NK-92 treated with Interleukin-12 subunit alpha and Interleukin-12 subunit beta, amount 100 ng/mL, for 24 hours (cell line): ENCODE measurements around the gene TFDP1.

Experiments used
- DNase-seq: peaks from one replicate; lab custom pipeline; 2025; lab: John Stamatoyannopoulos, UW

Gene TFDP1

GRCh38 chr13:113666951-113667701 lies 82.6 kb downstream of the TFDP1 start, which contains the start of gene GRK1:
Gene GRK1 (plus strand): TSS chr13:113667219. CDS start chr13:113667387, 168 bp downstream.
- no peak for DNase-seq

GRCh38 chr13:113667771-113668490 lies 83.4 kb downstream of the TFDP1 start:
- DNase-seq: no peak

- no peak for DNase-seq
These were observed 84.0 kb downstream of the TFDP1 start for GRCh38 chr13:113668491-113668971.

DNA sequence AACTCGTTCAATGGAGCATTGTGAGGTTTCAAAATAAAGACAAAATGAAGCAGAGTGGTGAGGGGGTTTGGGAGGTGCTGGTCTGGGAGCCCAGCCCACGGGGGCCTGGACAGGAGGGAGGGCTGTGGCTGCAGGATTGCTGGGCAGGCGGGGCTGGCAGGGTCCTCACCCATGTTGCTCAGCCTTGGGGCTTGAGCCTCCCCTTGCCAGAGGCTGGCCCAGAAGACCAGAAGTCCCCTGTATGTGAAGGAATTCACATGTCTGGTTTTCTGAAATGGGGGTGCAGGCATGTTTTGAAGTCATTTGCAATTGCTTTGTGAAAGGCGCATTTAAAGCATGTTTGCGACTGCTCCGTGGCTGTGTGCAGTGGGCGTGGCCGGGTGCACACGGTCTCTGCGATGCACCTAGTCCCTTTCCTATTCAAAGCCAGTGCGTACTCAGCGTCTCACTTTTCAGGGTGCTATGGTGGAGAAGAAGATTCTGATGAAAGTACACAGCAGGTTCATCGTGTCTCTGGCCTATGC lies 84.7 kb downstream of the TFDP1 start:
- DNase-seq: no peak

DNA sequence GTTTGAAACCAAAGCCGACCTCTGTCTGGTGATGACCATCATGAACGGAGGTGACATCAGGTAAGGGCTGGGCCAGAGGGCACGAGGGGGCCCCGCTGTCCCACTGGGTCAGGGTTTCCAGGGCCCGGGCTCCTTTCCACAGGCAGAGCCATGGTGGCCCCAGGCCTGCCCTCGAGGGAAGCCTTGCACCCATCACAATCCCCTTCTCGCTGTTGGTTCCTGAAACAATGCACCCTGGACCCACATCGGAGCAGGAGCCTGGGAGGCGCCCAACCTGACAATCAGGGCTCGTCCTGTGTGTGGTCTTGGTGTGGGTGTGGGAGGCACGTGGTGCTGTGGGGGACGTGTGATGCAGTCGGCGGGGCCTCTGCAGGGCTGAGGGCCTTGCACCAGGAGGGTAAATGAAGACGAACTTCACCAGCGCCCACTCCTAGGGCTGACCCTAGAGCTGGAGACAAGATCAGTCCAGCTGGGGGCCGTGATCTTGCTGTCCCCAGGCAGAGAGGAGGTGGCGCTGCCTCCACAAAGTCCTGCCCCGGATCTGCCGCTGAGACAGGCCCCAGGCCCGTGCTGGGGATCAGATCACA lies 85.3 kb downstream of the TFDP1 start:
- DNase-seq: no peak

DNA sequence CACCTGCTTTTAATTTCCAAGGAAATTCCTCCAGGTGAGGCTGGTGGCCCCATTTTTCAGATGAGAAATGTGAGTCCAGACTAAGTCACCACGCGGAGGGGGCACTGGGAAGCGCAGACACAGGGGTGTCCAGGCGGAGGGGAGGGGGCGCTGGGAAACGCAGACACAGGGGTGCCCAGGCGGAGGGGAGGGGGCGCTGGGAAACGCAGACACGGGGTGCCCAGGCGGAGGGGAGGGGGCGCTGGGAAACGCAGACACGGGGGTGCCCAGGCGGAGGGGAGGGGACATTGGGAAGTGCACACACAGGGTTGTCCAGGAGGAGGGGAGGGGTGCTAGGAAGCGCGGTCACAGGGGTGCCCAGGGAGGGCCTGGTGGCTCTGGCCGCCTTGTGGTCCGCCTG lies 86.0 kb downstream of the TFDP1 start:
- DNase-seq: no peak

DNA sequence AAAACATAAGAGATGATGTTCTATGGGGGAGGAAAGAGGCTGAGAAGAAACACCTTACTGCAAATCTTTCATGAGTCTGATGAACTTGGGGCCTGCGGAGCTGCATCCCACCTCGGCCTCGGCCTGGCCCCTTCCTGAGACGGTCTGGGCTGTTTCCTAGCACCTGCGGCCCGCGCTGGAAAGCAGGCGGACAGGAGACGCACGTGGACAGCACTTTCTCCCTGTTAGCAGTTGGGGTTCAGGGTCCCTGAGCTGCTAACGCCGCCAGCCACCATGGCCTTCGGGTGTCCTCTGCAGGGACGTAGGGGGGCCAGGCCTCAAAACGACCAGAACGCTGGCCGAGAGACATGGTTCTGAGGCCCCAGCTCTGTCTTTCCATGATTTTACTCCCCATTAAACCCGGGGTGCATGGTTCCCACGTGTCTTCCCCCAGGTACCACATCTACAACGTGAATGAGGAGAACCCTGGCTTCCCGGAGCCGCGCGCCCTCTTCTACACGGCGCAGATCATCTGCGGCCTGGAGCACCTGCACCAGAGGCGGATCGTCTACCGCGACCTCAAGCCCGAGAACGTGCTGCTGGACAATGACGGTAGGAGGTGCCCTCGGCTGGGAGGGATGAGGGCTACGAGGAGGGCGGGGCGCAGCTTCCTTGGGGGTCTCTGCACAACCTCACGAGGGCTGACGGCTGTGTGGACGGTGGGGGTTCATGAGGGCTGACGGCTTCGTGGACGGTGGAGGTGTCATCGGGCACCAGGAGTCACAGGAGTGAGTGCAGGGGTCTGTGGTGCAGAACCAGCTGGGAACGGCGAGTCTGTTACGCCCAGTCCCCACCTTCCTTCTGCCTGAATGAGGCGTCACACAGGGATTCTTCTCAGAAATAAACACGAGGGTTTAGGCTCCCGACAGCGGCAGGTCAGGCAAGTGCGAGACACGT lies 86.8 kb downstream of the TFDP1 start:
- no peak for DNase-seq

DNA sequence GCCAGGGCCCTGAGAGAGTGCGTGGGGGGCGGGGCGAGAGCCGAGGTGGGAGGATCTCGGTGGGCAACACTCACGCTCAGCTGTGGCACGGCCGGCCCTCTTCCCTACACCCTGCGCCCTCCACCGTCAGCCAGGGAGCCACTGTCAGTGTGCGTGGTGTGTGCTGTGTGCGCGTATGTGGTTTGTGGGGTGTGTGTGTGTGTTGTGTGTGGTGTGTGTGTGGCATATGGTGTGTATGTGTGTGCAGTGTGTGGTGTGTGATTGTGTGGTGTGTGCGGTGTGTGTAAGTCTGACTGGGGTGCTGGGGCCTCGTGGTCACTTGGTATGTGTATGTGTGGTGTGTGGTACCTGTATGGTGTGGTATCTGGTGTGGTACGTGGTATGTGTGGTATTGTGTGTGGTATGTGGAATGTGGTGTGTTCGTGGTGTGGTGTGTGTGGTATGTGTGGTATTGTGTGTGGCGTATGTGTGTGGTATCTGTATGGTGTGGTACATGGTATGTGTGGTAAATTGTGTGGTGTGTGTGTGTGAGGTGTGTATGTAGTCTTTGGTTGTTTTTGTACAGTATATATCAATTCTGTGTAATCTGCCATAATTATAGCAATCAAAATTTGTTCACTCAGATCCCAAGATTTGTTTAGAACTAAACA lies 87.6 kb downstream of the TFDP1 start:
- DNase-seq: no peak
